HG03442 (cell line): ENCODE results near the gene VWCE.
"Not testable (repeated sequence)": the region's sequence is repeated elsewhere in the genome, so short reads cannot be mapped to it uniquely, and the experiment has no call there.

Source experiments
- ATAC-seq: cut with Tn5 transposase; IDR thresholded peaks from one replicate; pipeline ENCODE4 v1.9.1; 2021; ENCODE audit warnings: mild to moderate bottlenecking, moderate library complexity; ENCODE audit not compliant: unreplicated experiment

VWCE gene

DNA sequence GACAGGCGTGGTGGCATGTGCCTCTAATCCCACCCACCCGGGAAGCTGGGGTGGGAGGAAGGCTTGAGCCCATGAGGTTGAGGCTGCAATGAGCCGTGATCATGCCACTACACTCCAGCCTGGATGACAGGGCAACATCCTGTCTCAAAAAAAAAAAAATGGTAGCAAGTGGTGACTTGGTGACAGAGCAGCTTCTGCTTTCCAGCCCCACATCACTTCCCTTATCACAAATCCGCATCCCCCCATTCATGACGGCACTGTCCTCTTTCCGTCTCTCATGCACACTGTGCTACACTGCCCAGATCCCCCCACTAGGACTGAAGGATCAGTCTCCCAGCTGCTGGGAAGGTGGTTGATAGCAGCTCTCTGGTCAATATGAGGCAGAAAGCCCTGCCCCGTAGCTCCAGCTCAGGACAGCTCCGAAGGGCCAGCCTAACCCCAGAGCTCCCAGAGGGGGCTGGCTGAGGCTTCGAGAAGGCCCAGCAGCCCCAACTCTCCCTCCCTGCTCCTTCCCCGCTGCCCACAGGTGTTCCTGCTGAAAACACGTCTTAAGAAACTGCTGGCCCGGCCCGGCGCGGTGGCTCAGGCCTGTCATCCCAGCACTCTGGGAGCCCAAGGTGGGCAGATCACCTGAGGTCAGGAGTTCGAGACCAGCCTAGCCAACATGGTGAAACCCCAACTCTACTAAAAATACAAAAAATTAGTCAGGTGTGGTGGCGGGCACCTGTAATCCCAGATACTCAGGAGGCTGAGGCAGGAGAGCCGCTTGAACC is 38.2 kb downstream of the VWCE start:
- ATAC-seq: no peak

DNA sequence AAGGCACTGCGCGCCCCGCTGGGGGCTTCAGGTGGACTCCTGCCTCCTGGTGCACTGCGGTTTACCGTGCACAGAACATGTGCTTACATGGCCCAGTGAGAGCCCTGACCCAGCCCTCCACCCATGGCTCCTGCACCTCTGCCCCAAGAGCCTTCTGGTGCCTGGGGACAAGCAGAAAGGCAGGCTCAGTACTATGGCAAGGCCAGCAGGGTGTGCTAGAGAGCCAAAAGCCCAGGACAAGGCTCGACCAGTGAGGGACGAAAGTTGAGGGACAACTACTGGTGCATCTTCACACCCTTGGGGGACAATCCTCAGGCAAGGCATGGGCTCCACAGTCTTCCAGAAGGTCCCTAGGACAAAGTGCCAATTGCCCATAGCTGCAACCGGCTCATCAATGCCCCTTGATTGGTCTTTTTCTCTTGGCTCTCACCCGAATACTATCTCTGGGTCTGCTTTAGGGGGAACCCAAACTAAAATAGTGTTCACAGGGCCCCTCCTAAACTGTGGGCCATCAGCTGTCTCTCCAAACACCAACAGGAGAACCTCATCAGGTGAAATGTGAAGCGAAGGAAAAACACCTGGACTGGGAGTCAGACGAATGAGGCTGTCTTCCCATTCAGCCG is 40.6 kb downstream of the VWCE start:
- ATAC-seq: peak; percentile 64

DNA sequence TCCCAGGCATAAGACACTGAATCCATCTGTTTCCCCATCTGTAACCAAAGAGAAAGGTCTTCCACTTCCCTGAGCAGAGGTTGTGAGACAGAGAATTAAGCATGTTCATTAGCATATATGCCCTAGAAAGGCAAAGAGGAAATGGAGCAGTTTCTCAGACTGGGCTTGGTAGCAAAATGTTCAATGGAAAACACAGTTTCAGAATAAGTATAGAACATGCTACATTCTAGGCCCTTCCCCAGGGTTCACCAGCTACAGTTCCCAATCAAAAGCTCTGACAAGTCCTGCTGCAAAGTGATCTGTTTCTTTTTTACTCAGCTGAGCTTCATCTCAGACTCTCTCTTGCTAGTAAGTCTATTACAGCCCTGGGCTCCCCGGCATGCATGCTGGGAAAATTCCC is 42.8 kb downstream of the VWCE start:
- not testable (repeated sequence) for ATAC-seq

DNA sequence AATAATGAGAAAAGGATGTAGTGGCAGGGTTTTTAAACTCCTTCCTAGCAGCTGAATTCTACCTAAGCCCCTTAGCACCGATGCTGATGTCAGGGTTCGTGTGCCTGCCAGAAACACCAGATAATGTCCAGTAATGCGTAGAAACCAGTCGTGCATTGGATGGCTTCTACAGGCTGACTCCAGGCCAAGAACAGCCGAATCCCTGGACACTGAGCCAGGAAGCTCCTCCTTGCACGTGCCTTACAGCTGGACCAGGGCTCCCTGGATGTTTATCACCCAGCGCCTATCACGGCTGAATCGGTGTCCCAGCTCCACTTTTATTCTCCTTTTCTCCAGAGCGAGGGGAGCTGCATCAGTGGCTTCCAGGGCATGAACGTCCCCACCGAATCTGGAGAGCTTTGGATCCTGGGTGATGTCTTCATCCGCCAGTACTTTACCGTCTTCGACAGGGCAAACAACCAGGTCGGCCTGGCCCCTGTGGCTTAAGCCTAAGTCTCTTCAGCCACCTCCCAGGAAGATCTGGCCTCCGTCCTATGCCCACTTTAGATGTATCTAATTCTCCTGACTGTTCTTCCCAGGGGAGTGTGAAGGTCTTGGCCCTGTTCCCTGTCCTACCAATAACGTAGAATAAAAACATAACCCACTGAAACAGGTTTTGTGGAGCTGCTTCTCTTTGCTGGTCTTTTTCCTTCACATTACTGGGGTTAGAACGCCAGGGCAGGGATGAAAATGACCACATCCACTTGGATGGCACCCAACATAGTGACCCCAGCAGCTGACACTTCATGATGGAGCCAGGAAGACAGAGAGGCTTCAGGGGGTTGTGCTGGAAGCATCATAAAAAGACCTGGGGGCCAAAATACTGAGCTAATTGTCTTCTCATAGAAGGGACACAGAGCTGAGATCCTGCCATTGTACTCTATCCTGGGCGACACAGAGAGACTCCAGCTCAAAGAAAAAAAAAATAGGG is 44.0 kb downstream of the VWCE start:
- not testable (repeated sequence) for ATAC-seq

DNA sequence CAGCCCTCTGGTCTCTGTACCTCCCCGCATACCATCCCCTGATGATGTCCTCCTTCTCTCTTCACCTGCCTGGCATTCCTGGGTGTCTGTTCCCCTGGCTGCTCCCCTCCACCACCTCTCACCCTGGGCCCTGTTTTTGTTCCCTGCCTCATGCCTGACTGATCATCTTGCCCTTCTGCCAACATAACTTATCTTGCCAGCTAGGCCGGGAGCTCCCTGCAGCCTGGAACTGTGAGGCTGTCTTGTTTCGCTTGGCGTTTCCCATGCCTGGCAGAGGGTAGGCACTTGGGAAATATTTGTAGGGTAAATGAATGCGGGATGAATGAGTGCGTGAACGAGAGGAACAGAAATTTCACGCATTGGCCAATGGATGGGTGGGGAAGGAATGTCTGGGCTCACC is 45.9 kb downstream of the VWCE start:
- not testable (repeated sequence) for ATAC-seq

DNA sequence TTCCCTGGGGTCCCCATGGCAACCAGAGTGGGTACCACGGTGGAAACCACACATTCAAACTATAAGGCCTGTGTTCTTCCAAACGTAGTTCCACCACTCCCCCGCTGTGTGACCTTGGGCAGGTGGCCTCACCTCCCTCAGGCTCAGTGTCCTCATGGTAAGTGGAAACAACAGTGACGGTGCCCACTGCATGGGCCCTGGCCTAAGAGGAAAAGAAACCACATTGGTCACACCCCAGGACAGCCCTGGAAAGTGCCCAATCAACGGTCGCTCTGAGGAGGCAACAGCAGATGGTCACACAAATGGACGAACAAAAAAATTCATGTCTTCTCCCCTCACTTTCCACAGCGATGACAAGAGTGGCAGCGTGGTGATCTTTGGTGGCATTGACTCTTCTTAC is 47.0 kb downstream of the VWCE start:
- not testable (repeated sequence) for ATAC-seq

DNA sequence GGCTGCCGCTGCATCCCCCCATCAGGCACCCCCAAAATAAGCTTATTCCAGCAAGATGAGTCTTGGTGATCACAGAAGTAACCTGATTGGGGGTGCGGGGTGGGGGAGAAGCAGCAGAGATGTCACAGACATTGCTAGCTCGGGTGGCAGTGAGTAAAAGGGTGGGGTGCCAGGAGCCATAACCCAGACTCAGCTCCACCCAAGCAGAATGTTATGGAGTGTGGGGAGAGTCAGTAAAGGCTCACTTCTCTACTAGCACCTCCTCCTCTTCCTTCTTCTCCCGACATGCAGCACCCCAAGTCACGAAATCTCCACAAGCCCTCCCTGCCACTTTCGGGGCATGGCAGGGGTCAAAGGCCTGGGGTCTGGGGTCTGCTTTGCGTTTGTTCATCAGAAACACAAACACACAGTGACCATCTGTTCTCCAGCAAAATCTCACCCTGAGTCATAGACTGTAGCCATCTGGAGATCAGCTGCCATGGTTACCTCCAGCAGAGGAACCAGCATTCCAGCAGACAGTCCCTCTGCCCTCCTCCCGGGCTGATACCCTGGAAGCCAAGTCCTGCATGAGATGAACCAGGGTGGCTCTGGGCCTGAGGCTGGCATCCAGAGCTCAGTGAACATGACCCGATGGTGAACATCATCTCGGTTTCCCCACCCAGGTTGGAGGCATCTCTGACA is 49.7 kb downstream of the VWCE start:
- not testable (repeated sequence) for ATAC-seq

DNA sequence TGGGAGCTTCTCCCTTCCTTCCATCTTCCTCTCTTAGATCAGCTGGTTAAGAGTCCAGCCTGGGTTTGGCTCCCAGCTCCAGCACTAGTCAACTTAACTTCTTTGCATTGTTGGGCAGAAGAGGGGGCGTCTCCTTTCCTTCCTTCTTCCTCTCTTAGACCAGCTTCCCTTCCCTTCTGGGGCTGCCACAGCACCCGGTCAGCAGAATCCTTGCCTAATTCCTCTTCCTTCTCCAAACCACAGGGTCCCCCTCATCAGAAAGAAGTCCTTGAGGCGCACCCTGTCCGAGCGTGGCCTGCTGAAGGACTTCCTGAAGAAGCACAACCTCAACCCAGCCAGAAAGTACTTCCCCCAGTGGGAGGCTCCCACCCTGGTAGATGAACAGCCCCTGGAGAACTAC is 53.6 kb downstream of the VWCE start:
- ATAC-seq: not testable (repeated sequence)

DNA sequence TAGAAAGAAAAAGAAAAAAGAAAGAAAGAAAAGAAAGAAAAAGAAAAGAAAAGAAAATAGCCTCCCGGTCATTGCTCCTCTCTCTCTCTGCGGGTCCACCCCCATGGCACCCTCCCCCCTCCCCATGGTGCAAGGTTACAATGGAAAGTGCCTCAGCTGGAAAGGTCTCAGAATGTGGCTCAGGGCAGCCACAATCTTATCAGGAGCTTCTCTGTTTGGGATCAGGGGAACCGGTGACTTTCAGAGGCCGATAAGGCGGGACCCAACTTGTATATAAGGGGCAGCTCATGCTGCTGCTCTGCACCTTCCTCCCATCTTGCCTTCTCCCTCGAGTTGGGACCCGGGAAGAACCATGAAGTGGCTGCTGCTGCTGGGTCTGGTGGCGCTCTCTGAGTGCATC is 54.2 kb downstream of the VWCE start, which contains the start of gene PGA5:
Gene PGA5, plus strand, starts transcription at position 301 of the 400 bp plus-strand sequence. Its CDS starts 52 bp downstream, at position 353.
- not testable (repeated sequence) for ATAC-seq

DNA sequence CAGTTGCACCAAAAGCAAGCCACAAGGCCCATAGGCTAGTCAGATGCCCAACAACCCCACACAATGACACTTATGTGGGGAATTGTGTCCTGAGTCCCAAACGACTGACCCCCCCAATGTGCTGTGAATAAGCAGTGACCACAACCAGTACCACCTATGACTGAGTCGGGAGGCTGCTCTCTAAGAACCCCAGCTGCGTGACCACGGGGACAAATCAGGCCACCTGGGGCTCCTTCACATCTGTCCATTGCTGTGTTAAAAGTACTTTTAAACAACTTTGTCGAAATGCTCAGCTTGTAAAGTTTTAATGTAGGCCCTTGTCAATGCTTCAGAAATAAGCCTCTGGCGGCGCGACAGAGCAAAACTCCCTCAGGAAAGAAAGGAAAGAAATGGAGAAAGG is 54.8 kb downstream of the VWCE start:
- not testable (repeated sequence) for ATAC-seq

DNA sequence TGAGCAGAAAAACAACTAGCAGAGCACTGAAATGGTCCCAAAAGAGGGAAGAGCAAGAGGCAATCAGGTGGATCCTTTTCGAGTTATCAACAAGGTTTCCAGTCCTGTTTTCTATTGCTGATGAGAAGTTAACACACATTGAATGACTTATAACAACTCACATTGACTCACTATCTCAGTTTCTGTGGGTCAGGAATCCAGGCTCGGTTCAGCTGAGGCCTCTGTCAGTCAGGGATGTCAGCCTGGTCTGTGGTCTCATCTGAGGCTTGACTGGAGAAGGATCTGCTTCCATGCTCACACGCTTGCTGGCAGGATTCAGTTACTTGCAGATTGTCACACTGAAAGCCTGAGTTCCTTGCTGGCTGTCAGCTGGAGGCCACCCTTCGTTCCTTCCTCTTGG is 58.0 kb downstream of the VWCE start:
- not testable (repeated sequence) for ATAC-seq

DNA sequence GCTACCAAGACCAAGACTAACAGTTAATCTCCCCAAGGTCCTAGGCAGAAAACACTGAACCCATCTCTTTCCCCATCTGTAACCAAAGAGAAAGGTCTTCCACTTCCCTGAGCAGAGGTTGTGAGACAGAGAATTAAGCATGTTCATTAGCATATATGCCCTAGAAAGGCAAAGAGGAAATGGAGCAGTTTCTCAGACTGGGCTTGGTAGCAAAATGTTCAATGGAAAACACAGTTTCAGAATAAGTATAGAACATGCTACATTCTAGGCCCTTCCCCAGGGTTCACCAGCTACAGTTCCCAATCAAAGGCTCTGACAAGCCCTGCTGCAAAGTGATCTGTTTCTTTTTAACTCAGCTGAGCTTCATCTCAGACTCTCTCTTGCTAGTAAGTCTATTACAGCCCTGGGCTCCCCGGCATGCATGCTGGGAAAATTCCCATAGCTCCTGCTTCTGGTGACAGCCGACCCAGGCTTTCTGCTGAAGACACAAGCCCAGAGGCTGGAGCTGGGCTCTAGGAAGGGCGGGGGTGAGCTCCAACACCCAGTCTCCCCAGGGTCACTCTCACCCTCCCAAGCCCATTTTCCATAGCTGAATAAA is 62.5 kb downstream of the VWCE start:
- ATAC-seq: not testable (repeated sequence)

DNA sequence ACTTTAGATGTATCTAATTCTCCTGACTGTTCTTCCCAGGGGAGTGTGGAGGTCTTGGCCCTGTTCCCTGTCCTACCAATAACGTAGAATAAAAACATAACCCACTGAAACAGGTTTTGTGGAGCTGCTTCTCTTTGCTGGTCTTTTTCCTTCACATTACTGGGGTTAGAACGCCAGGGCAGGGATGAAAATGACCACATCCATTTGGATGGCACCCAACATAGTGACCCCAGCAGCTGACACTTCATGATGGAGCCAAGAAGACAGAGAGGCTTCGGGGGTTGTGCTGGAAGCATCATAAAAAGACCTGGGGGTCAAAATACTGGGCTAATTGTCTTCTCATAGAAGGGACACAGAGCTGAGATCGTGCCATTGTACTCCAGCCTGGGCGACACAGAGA is 63.5 kb downstream of the VWCE start:
- ATAC-seq: not testable (repeated sequence)

DNA sequence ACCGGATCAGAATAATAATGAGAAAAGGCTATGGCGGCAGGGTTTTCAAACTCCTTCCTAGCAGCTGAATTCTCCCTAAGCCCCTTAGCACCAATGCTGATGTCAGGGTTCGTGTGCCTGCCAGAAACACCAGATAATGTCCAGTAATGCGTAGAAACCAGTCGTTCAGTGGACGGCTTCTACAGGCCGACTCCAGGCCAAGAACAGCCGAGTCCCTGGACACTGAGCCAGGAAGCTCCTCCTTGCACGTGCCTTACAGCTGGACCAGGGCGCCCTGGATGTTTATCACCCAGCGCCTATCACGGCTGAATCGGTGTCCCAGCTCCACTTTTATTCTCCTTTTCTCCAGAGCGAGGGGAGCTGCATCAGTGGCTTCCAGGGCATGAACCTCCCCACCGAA is 64.1 kb downstream of the VWCE start:
- ATAC-seq: not testable (repeated sequence)

DNA sequence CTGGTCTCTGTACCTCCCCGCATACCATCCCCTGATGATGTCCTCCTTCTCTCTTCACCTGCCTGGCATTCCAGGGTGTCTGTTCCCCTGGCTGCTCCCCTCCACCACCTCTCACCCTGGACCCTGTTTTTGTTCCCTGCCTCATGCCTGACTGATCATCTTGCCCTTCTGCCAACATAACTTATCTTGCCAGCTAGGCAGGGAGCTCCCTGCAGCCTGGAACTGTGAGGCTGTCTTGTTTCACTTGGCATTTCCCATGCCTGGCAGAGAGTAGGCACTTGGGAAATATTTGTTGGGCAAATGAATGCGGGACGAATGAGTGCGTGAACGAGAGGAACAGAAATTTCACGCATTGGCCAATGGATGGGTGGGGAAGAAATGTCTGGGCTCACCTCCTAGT is 65.7 kb downstream of the VWCE start:
- ATAC-seq: not testable (repeated sequence)

DNA sequence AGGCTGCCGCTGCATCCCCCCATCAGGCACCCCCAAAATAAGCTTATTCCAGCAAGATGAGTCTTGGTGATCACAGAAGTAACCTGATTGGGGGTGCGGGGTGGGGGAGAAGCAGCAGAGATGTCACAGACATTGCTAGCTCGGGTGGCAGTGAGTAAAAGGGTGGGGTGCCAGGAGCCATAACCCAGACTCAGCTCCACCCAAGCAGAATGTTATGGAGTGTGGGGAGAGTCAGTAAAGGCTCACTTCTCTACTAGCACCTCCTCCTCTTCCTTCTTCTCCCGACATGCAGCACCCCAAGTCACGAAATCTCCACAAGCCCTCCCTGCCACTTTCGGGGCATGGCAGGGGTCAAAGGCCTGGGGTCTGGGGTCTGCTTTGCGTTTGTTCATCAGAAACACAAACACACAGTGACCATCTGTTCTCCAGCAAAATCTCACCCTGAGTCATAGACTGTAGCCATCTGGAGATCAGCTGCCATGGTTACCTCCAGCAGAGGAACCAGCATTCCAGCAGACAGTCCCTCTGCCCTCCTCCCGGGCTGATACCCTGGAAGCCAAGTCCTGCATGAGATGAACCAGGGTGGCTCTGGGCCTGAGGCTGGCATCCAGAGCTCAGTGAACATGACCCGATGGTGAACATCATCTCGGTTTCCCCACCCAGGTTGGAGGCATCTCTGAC is 68.5 kb downstream of the VWCE start:
- not testable (repeated sequence) for ATAC-seq

DNA sequence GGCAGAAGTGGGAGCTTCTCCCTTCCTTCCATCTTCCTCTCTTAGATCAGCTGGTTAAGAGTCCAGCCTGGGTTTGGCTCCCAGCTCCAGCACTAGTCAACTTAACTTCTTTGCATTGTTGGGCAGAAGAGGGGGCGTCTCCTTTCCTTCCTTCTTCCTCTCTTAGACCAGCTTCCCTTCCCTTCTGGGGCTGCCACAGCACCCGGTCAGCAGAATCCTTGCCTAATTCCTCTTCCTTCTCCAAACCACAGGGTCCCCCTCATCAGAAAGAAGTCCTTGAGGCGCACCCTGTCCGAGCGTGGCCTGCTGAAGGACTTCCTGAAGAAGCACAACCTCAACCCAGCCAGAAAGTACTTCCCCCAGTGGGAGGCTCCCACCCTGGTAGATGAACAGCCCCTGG is 72.4 kb downstream of the VWCE start:
- ATAC-seq: not testable (repeated sequence)

DNA sequence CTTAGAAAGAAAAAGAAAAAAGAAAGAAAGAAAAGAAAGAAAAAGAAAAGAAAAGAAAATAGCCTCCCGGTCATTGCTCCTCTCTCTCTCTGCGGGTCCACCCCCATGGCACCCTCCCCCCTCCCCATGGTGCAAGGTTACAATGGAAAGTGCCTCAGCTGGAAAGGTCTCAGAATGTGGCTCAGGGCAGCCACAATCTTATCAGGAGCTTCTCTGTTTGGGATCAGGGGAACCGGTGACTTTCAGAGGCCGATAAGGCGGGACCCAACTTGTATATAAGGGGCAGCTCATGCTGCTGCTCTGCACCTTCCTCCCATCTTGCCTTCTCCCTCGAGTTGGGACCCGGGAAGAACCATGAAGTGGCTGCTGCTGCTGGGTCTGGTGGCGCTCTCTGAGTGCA is 73.1 kb downstream of the VWCE start, which contains the start of gene PGA4:
Gene PGA4, plus strand, starts transcription at position 301 of the 400 bp plus-strand sequence. Its CDS starts 54 bp downstream, at position 355.
- ATAC-seq: not testable (repeated sequence)

DNA sequence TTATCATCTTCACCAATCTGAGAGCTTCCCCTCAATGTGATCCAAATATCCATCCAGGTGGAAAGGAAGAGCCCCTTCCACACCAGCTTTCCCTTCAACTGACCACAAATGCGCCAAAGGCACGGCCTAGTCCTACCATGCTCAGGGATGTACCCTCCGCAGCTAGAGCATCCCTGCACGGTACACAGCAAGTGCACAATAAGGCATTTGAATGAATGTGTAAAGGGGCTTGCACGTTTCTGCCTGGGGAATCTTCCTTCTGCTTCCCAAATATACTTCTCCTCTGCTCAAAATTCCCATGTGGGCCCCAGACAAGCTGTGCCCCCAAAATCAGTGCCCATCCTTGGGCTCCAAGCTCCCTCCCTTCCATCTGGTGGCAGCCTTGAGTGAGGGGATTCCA is 76.1 kb downstream of the VWCE start:
- ATAC-seq: not testable (repeated sequence)
